HepG2 (cell line): ENCODE measurements around the gene DLEC1. TPM values are rescaled to one million over a fixed set of nuclear protein-coding genes. Genes with fewer than 3 reads are reported as not detected.

Experiments
- ARID2 ChIP-seq: sonication (generic); formaldehyde crosslinking; IDR thresholded peaks from 2 replicates; pipeline ENCODE4 v1.8.1; 2022; ENCODE audit warnings: mild to moderate bottlenecking, missing genetic modification reagents, borderline replicate concordance
- ARNT ChIP-seq: fragments of 450-650 bp; IDR thresholded peaks from 2 replicates; pipeline ENCODE4 v1.6.1; 2017
- ARNTL ChIP-seq: sonication (generic); formaldehyde crosslinking; IDR thresholded peaks from 2 replicates; pipeline ENCODE4 v1.4.0; 2020; ENCODE audit warnings: mild to moderate bottlenecking, missing genetic modification reagents
- IKZF4 ChIP-seq: sonication (generic); formaldehyde crosslinking; IDR thresholded peaks from 2 replicates; pipeline ENCODE4 v1.5.1; 2020; ENCODE audit warnings: borderline replicate concordance, mild to moderate bottlenecking, low read depth, missing genetic modification reagents; ENCODE audit errors: not compliant biosample characterization
- NFATC3 ChIP-seq: sonication (generic); formaldehyde crosslinking; IDR thresholded peaks from 2 replicates; pipeline ENCODE4 v1.5.1; 2020; ENCODE audit warnings: mild to moderate bottlenecking, missing genetic modification reagents
- POLR2AphosphoS5 ChIP-seq: IDR thresholded peaks from 2 replicates; pipeline ENCODE4 v1.6.1; 2012; ENCODE audit warnings: low read depth, low read length
- YEATS2 ChIP-seq: sonication (generic); formaldehyde crosslinking; IDR thresholded peaks from 2 replicates; pipeline ENCODE4 v1.4.0; 2020; ENCODE audit warnings: missing genetic modification reagents, borderline replicate concordance
- ZNF383 ChIP-seq: sonication (generic); formaldehyde crosslinking; IDR thresholded peaks from 2 replicates; pipeline ENCODE4 v1.4.0; 2020; ENCODE audit warnings: missing genetic modification reagents, mild to moderate bottlenecking, borderline replicate concordance
- polyA plus RNA-seq, 8 experiments: library from polyadenylated mRNA; depleted of rRNA in 3 of 8; stranded (reverse) in 7 of 8; unstranded in 1 of 8; fragments of >200 nt; fragmentation: Illumina TruSeq in 4 of 8; extraction: Trizol in 4 of 8; gene quantifications; 2 replicates each; pipeline versions ENCODE4 v1.2.1 to v1.2.3, GENCODE V29; 2011 to 2016; ENCODE audit warnings: low read depth in 4 of 8, missing spikeins in 1 of 8, mixed read lengths in 1 of 8; ENCODE audit not compliant: insufficient read depth in 1 of 8
- total RNA-seq, 5 experiments: library from RNA; depleted of rRNA; stranded (reverse); fragments of >200 nt; fragmentation: Illumina TruSeq; extraction: Trizol; gene quantifications; 2 replicates each; pipeline ENCODE4 v1.2.3, GENCODE V29; 2016; ENCODE audit warnings: low read depth in 1 of 5
- TF ChIP-seq, protein P1 (sequence below), 2 experiments: fragments of 450-650 bp in 1 of 2; sonication (generic) in 1 of 2; formaldehyde crosslinking in 1 of 2; IDR thresholded peaks; 2 replicates each; pipeline versions ENCODE4 v1.6.1 to v1.8.0; 2016 to 2022; ENCODE audit warnings: antibody characterized with exemption in 1 of 2, mild to moderate bottlenecking in 1 of 2, missing genetic modification reagents in 1 of 2
- TF ChIP-seq, protein P2 (sequence below): sonication (generic); formaldehyde crosslinking; conservative IDR thresholded peaks from 2 replicates; pipeline ENCODE4 v1.8.0; 2022; ENCODE audit warnings: low read depth, missing genetic modification reagents
- TF ChIP-seq, protein P3 (sequence below): sonication (generic); formaldehyde crosslinking; IDR thresholded peaks from 2 replicates; pipeline ENCODE4 v1.9.0; 2021; ENCODE audit warnings: missing genetic modification reagents, borderline replicate concordance
- TF ChIP-seq, protein P4 (sequence below): sonication (generic); formaldehyde crosslinking; IDR thresholded peaks from 2 replicates; pipeline ENCODE4 v1.8.1; 2023; ENCODE audit warnings: mild to moderate bottlenecking, missing genetic modification reagents

DLEC1 gene
- total and polyA plus RNA-seq, 2 of the 13 experiments (the other 11 are each of a cell fraction or from before 2014, with no cell fraction given): 0.09 TPM; not detected in 1

DNA sequence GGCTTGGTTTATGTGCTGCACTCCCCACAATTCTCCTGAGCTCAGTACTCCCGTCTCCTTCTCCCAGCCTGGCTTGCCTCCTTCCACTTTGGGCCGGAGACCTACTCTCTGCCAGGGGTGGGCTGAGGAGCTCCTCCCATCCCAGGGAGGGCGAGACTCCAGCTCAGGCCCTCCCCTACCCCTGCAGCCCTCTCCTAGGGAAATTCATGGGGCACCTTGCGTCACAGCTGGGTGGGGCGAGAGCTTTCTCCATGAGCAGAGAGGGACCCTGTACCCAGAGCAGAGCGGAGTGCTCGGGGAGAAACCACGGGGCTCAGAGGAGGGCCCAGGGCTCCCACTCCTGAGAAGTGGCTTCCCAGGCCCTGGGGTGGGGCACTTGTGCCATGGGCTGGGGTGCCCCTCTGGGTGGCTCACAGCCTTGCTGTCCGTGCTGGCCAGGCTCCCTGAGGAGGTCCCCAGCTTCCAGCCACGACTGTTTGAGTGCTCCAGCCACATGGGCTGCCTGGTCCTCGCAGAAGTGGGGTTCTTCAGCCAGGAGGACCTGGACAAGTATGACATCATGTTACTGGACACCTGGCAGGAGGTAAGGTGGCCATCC lies 35.1 kb upstream of the DLEC1 start (continued):
- TF ChIP-seq, protein P1, sequence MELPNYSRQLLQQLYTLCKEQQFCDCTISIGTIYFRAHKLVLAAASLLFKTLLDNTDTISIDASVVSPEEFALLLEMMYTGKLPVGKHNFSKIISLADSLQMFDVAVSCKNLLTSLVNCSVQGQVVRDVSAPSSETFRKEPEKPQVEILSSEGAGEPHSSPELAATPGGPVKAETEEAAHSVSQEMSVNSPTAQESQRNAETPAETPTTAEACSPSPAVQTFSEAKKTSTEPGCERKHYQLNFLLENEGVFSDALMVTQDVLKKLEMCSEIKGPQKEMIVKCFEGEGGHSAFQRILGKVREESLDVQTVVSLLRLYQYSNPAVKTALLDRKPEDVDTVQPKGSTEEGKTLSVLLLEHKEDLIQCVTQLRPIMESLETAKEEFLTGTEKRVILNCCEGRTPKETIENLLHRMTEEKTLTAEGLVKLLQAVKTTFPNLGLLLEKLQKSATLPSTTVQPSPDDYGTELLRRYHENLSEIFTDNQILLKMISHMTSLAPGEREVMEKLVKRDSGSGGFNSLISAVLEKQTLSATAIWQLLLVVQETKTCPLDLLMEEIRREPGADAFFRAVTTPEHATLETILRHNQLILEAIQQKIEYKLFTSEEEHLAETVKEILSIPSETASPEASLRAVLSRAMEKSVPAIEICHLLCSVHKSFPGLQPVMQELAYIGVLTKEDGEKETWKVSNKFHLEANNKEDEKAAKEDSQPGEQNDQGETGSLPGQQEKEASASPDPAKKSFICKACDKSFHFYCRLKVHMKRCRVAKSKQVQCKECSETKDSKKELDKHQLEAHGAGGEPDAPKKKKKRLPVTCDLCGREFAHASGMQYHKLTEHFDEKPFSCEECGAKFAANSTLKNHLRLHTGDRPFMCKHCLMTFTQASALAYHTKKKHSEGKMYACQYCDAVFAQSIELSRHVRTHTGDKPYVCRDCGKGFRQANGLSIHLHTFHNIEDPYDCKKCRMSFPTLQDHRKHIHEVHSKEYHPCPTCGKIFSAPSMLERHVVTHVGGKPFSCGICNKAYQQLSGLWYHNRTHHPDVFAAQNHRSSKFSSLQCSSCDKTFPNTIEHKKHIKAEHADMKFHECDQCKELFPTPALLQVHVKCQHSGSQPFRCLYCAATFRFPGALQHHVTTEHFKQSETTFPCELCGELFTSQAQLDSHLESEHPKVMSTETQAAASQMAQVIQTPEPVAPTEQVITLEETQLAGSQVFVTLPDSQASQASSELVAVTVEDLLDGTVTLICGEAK (IDR thresholded peaks at IDR 0.05): no peak
- TF ChIP-seq, protein P1 (CRISPR knock-in tag; IDR thresholded peaks at IDR 0.05): peak; percentile 36; the same call in 1 of the 2 replicates
- TF ChIP-seq, protein P2, sequence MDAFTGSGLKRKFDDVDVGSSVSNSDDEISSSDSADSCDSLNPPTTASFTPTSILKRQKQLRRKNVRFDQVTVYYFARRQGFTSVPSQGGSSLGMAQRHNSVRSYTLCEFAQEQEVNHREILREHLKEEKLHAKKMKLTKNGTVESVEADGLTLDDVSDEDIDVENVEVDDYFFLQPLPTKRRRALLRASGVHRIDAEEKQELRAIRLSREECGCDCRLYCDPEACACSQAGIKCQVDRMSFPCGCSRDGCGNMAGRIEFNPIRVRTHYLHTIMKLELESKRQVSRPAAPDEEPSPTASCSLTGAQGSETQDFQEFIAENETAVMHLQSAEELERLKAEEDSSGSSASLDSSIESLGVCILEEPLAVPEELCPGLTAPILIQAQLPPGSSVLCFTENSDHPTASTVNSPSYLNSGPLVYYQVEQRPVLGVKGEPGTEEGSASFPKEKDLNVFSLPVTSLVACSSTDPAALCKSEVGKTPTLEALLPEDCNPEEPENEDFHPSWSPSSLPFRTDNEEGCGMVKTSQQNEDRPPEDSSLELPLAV (CRISPR knock-in tag): 0 out of 2 replicates have a peak, but pooled peaks have one; percentile 4
- TF ChIP-seq ARNT (no peak), POLR2AphosphoS5 (peak; percentile 62), IKZF4 (no peak), ZNF383 (CRISPR knock-in tag) (0 out of 2 replicates have a peak, but pooled peaks have one; percentile 21), NFATC3 (CRISPR knock-in tag) (no peak), ARID2 (CRISPR knock-in tag) (no peak), ARNTL (CRISPR knock-in tag) (peak; percentile 47; the same call in 1 of the 2 replicates), YEATS2 (CRISPR knock-in tag) (0 out of 2 replicates have a peak, but pooled peaks have one; percentile 4)
- TF ChIP-seq, protein P3, sequence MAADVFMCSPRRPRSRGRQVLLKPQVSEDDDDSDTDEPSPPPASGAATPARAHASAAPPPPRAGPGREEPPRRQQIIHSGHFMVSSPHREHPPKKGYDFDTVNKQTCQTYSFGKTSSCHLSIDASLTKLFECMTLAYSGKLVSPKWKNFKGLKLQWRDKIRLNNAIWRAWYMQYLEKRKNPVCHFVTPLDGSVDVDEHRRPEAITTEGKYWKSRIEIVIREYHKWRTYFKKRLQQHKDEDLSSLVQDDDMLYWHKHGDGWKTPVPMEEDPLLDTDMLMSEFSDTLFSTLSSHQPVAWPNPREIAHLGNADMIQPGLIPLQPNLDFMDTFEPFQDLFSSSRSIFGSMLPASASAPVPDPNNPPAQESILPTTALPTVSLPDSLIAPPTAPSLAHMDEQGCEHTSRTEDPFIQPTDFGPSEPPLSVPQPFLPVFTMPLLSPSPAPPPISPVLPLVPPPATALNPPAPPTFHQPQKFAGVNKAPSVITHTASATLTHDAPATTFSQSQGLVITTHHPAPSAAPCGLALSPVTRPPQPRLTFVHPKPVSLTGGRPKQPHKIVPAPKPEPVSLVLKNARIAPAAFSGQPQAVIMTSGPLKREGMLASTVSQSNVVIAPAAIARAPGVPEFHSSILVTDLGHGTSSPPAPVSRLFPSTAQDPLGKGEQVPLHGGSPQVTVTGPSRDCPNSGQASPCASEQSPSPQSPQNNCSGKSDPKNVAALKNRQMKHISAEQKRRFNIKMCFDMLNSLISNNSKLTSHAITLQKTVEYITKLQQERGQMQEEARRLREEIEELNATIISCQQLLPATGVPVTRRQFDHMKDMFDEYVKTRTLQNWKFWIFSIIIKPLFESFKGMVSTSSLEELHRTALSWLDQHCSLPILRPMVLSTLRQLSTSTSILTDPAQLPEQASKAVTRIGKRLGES (CRISPR knock-in tag): no peak
- TF ChIP-seq, protein P4, sequence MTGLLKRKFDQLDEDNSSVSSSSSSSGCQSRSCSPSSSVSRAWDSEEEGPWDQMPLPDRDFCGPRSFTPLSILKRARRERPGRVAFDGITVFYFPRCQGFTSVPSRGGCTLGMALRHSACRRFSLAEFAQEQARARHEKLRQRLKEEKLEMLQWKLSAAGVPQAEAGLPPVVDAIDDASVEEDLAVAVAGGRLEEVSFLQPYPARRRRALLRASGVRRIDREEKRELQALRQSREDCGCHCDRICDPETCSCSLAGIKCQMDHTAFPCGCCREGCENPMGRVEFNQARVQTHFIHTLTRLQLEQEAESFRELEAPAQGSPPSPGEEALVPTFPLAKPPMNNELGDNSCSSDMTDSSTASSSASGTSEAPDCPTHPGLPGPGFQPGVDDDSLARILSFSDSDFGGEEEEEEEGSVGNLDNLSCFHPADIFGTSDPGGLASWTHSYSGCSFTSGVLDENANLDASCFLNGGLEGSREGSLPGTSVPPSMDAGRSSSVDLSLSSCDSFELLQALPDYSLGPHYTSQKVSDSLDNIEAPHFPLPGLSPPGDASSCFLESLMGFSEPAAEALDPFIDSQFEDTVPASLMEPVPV (CRISPR knock-in tag): 0 out of 2 replicates have a peak, but pooled peaks have one; percentile 24
